Amniotic epithelial cell (primary cell): Measurements from ENCODE around the gene NUP133.
"Not testable (repeated sequence)": the region's sequence is repeated elsewhere in the genome, so short reads cannot be mapped to it uniquely, and the experiment has no call there.

Experiments used
- DNase-seq: peaks from one replicate; pipeline ENCODE4 v3.0.0-alpha.2; 2010; ENCODE audit warnings: low read depth

NUP133 gene

DNA sequence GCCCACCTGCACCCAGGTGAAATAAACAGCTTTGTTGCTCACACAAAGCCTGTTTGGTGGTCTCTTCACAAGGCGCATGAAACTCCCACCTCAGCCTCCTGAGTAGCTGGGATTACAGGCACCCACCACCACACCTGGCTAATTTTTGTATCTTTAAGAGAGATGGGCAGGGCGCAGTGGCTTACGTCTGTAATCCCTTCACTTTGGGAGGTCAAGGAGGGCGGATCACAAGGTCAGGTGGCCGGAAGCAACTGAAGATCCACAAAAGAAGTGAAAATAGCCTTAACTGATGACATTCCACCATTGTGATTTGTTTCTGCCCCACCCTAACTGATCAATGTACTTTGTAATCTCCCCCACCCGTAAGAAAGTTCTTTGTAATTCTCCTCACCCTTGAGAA, 89.6 kb downstream of the NUP133 start:
- DNase-seq: not testable (repeated sequence)

- DNase-seq: not testable (repeated sequence)
Observed at GRCh38 chr1:229412810-229413209, 95.3 kb downstream of the NUP133 start.

GRCh38 chr1:229412056-229412455, 96.1 kb downstream of the NUP133 start:
- no peak for DNase-seq

GRCh38 chr1:229411434-229412055, 96.6 kb downstream of the NUP133 start:
- no peak for DNase-seq

DNA sequence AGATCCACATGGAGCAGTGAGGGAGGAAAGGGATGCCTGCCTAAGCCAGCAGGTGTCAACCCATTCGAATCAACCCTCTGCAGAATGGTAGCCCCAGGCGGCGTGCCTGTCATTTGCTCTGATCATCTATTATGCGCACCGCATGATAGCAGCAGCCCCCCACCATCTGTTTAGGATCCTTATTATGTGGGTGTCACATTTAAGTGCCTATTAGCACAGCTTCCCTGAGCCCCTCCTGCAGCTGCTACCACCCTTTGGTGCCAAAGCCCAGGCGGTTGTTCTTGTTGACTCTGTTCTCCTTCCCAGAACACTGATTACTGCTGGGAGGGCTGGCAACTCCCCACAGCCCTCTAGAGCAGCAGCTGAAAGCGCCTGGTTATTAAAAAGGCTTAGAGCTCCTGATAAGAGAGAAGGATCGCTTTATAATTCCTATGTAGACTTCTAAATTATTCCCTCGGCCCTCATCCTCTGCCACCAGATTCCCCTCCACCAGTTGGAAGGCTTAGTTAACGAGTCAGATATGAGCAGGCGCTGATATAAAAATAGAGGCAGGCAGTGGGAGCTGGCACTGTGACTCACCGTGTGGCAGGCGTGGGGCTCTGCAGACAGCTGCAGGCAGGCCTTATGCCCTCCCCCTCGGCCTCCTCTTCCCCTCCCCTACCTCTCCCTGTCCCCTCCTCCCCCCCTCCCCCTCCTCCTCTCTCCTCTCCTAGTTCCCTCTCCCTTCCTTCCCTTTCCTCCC, 97.3 kb downstream of the NUP133 start:
- peak; percentile 85 for DNase-seq

DNA sequence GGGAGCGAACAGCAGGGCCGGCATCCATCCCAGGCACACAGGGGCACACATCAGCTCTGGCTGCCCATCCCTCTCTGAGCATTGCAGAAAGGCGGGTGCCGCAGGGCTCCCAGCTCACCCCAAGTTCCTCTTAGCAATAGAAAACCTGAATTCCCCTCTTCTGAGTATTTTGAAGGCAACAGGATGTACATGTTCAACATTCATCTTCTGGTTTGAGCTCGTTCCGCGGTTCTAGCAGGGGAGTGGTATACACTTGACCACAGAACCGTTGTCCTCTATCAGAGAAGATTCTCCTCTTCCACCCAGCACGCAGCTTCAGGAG, 97.8 kb downstream of the NUP133 start:
- DNase-seq: no peak

DNA sequence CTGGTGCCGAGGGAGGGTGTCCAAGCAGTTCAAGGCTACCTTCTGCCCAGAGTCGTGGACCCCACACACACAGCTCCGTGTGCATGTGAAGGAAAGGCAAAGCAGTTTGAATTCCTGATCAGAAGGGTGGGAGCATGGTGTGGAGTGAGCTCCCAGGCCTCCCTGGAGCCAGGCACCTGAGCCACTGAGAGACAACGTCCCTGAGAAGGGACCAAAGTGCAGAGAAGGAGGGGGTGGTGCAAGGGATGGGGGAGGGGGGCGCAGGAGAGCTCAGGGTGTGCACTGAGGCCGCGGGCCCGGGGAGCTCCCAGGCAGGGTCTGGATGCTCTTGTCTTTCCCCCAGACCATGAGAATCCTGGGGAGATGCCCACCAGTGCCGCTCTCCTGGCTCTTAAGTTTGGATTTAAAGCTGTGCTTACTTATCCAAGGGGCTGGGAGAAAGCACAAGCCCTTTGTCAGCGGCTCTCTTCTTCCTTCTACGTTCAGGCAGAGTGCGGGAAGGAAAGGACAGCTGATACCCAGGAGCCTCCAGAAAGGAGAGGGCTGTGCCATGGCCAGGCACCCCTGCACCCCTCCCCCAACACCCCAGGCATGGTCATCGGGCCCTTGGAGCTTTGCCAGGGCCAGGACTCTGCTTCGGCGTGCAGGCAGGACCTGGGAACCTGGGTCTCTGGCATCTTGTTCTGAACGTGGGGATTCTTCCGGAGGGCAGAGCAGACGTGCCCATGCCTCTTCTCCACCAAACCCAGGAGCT, 98.3 kb downstream of the NUP133 start:
- DNase-seq: no peak

DNA sequence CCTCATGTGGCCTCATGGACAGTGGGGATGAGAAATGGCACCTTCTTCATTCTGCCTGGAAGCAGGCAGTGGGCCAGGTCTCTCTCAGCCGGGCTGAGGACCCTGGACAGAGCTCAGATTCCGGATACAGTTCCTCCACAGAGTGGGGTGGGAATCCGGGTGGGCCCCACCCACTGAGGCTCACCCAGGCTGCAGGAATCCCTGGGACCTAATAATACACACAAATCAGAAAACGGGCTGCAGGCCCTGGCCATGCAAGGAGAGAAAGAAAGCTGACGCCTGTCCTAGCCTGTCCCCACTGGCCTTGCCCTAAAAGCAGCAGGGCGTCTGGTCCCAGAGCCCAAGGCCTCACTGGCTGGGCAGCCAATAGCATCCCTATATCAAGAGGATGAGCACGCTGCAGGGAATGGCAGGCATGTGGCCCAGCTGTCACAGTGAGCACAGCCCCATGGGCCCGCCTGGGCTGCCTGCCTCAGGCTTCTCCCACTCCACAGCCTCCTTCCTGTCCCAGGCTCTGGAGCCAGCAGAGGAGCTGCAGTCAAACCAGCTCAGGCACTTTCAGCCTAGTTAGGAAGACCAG, 99.6 kb downstream of the NUP133 start:
- no peak for DNase-seq

DNA sequence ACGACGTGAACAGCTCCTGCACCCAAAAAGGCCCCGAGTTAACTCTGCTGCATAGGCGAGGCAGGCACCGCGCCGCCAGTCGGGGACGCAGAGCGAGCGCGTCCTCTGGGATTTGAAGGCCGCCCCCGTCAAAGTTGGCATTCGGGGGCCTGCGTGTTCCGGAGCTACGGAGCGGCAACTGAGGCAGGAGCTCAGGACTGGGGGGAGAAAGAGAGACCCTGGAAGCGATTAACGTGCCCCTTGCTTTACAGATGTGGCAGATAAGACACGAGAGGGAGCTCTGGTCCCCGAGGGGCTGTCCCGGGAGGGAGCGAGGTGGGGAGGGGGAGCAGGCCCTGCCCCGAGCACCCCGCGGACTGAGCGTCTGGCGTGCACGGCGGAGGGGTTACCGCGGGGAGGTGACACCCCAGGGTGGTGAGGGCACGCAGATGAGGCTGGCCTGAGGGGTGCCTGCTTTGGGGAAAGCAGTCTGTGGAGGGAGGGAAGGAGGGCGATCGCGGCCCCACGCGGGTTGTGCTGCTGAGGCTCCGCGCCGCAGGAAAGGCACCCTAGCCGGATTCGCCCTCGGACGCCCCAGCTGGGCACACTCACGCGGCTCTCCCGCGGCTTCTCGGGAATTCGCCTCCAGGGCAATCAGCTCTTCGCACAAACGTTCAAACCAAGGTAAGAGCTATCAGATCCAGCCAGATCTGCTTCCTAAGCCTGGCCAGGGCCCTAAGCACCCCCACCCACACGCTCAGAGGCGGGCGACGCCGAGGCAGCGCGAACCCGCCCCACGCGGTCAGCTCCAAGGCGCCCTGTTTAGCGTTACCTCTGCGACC, 100.7 kb downstream of the NUP133 start:
- DNase-seq: no peak

GRCh38 chr1:229406798-229407197, 101.3 kb downstream of the NUP133 start:
- DNase-seq: no peak

DNA sequence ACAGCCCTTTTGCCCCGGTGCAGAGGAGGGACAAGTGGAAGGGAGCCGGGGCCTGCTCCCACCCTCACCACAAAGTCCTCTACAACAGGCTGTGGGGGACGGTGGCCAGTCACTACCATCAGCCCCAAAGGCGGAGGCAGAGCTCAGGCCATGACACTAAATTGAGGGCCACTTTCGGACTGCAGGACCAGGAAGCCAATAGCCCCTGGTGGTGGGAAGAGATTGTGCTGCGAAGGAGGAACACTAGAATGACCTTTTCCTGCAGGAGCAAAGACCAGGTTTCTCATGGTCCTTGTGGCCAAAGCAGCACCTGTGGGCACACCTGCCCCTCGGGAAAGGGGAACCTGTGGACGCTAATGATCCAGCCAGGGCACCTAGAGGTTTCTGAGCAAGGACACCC, 104.6 kb downstream of the NUP133 start:
- no peak for DNase-seq

- no peak for DNase-seq
Observed at GRCh38 chr1:229402993-229403392, 105.1 kb downstream of the NUP133 start.

DNA sequence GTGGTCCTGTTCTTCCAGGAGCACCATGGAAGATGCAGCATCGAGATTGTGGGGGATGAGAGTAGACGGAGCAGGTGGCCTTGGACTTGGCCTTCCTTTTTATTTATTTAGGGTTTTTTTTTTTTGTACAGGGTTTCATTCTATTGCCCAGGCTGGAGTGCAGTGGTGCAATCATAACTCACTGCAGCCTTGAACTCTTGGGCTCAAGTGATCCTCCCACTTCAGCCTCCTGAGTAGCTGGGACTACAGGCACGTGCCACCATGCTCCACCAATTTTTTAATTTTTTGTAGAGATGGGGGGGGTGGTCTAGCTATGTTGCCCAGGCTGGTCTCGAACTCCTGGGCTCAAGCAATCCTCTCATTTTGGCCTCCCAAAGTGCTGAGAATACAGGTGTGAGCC, 105.8 kb downstream of the NUP133 start:
- DNase-seq: not testable (repeated sequence)

GRCh38 chr1:229397762-229398161, 110.4 kb downstream of the NUP133 start:
- DNase-seq: no peak

DNA sequence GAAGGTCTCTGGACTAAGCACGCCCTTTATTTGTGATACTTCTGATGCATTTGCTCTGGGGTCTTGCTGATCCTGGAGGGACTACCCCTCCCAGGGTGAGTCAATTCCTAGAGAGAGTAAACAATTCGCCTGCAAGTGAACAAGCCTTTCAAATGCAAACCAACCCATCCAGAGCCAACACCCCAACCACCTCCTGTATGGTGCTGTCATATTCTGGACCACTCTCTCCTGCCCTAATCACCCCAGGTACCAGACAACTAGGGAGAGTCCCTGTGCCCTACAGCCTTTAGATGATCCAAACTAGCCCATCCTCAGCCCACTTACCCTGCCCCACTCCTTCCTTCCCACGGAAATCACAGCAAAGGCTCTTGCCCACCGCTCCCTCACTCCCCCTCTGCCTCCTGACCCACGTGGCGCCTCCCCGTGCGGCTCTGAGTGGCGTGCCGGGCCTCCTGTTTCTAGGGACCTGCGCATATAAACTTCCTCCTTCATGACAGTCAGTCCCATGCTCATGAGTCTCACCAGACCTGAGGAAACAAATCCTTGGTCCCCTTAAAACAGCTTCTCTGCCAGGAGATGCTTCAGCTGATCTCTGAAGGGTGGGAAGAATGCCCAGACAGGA, 111.4 kb downstream of the NUP133 start:
- DNase-seq: no peak

- DNase-seq: not testable (repeated sequence)
Observed at GRCh38 chr1:229394517-229394916, 113.6 kb downstream of the NUP133 start.

DNA sequence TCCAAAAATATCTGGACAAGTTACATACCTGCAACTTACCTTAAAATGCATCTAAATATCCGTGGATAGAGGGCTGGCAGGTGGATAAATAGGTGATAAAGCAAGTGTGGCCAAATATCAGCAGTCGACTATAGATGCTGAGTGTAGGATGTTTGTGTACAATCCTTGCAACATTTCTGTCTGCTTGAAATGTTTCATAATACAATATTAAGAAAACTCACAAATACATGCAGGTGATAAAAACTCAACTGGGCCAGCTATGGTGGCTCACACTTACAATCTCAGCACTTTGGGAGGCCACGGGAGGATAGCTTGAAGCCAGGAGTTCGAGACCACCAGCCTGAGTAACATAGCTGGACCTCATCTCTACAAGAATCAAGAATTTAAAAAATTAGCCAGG, 115.2 kb downstream of the NUP133 start:
- DNase-seq: no peak
